ENCODE results near the gene TECPR2. TPM values are rescaled to one million over a fixed set of nuclear protein-coding genes. Genes with fewer than 3 reads are reported as not detected.

The TECPR2 gene
- total and polyA plus RNA-seq, 2 of the 13 experiments (the other 11 are each of a cell fraction or from before 2014, with no cell fraction given) = 3.5 to 5.7 TPM

DNA sequence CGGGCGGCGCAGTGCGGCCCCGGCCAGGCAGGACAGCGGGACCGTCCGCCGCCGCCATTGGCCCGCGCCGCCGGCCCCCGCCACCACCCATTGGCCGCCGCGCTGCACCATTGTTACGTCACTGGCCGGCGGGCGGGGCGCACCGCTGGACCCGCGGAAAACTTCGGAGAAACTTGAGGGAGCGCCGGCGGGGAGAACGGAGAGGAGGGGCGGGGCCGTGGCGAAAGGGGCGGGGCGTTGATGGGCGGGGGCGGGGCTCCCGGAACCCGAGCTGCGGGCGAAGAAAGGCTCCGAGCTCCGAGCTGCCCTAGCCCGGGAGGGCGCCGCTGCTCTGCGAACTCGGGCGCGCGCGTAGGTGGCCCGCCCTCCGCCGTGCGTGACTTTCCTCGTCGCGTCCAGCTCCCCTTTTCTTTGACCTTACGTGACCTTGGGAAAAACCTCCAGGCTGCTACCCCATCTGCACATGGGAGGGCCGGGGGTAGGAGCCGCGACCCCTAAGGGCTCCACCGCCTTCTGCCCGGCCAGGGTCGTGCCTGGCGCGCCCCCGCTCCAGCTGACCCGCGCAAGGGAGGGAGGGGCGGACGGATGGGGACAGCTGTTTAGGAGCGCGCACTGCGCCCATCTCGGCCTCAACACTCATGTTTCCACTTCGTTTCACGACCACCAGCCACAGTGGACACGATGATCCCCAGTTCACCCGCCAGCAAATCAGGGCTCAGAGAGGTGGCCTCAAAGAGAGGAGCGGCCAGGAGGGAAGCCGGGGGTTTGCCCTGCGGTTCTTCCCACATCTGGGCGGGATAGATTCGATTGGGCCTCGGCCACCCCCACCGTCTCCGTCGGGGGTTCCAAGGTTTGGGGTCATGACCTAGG lies 147.2 kb downstream of the TECPR2 start, which contains the start of gene ANKRD9 (continued):
- TF ChIP-seq, protein P1, sequence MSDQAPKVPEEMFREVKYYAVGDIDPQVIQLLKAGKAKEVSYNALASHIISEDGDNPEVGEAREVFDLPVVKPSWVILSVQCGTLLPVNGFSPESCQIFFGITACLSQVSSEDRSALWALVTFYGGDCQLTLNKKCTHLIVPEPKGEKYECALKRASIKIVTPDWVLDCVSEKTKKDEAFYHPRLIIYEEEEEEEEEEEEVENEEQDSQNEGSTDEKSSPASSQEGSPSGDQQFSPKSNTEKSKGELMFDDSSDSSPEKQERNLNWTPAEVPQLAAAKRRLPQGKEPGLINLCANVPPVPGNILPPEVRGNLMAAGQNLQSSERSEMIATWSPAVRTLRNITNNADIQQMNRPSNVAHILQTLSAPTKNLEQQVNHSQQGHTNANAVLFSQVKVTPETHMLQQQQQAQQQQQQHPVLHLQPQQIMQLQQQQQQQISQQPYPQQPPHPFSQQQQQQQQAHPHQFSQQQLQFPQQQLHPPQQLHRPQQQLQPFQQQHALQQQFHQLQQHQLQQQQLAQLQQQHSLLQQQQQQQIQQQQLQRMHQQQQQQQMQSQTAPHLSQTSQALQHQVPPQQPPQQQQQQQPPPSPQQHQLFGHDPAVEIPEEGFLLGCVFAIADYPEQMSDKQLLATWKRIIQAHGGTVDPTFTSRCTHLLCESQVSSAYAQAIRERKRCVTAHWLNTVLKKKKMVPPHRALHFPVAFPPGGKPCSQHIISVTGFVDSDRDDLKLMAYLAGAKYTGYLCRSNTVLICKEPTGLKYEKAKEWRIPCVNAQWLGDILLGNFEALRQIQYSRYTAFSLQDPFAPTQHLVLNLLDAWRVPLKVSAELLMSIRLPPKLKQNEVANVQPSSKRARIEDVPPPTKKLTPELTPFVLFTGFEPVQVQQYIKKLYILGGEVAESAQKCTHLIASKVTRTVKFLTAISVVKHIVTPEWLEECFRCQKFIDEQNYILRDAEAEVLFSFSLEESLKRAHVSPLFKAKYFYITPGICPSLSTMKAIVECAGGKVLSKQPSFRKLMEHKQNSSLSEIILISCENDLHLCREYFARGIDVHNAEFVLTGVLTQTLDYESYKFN (CRISPR knock-in tag; conservative IDR thresholded peaks at IDR 0.05) = no peak; the same call in 1 of the 2 replicates
- TF ChIP-seq, protein P2, sequence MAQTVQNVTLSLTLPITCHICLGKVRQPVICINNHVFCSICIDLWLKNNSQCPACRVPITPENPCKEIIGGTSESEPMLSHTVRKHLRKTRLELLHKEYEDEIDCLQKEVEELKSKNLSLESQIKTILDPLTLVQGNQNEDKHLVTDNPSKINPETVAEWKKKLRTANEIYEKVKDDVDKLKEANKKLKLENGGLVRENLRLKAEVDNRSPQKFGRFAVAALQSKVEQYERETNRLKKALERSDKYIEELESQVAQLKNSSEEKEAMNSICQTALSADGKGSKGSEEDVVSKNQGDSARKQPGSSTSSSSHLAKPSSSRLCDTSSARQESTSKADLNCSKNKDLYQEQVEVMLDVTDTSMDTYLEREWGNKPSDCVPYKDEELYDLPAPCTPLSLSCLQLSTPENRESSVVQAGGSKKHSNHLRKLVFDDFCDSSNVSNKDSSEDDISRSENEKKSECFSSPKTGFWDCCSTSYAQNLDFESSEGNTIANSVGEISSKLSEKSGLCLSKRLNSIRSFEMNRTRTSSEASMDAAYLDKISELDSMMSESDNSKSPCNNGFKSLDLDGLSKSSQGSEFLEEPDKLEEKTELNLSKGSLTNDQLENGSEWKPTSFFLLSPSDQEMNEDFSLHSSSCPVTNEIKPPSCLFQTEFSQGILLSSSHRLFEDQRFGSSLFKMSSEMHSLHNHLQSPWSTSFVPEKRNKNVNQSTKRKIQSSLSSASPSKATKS (CRISPR knock-in tag; IDR thresholded peaks at IDR 0.05) = no peak
- TF ChIP-seq, protein P3, sequence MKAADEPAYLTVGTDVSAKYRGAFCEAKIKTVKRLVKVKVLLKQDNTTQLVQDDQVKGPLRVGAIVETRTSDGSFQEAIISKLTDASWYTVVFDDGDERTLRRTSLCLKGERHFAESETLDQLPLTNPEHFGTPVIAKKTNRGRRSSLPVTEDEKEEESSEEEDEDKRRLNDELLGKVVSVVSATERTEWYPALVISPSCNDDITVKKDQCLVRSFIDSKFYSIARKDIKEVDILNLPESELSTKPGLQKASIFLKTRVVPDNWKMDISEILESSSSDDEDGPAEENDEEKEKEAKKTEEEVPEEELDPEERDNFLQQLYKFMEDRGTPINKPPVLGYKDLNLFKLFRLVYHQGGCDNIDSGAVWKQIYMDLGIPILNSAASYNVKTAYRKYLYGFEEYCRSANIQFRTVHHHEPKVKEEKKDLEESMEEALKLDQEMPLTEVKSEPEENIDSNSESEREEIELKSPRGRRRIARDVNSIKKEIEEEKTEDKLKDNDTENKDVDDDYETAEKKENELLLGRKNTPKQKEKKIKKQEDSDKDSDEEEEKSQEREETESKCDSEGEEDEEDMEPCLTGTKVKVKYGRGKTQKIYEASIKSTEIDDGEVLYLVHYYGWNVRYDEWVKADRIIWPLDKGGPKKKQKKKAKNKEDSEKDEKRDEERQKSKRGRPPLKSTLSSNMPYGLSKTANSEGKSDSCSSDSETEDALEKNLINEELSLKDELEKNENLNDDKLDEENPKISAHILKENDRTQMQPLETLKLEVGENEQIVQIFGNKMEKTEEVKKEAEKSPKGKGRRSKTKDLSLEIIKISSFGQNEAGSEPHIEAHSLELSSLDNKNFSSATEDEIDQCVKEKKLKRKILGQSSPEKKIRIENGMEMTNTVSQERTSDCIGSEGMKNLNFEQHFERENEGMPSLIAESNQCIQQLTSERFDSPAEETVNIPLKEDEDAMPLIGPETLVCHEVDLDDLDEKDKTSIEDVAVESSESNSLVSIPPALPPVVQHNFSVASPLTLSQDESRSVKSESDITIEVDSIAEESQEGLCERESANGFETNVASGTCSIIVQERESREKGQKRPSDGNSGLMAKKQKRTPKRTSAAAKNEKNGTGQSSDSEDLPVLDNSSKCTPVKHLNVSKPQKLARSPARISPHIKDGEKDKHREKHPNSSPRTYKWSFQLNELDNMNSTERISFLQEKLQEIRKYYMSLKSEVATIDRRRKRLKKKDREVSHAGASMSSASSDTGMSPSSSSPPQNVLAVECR (CRISPR knock-in tag; IDR thresholded peaks at IDR 0.05; ENCODE audit: borderline replicate concordance) = peak; percentile 69; the same call in 1 of the 2 replicates
- TF ChIP-seq ZNF652 (CRISPR knock-in tag; IDR thresholded peaks at IDR 0.05; ENCODE audit: borderline replicate concordance, low read depth) (no peak), NR2F6 (IDR thresholded peaks at IDR 0.05) (peak; percentile 42; the same call in 1 of the 2 replicates), NR2F6 (CRISPR knock-in tag; IDR thresholded peaks at IDR 0.05) (peak; percentile 48; the same call in 1 of the 2 replicates), TOE1 (CRISPR knock-in tag; IDR thresholded peaks at IDR 0.05) (no peak), ZNF12 (CRISPR knock-in tag; IDR thresholded peaks at IDR 0.05) (no peak), ZNF337 (CRISPR knock-in tag; IDR thresholded peaks at IDR 0.05; ENCODE audit: borderline replicate concordance, low read depth) (no peak), KAT7 (CRISPR knock-in tag; IDR thresholded peaks at IDR 0.05; ENCODE audit: borderline replicate concordance) (peak; percentile 30; the same call in 1 of the 2 replicates), FOSL2 (CRISPR knock-in tag; IDR thresholded peaks at IDR 0.05) (0 out of 2 replicates have a peak, but pooled peaks have one; percentile 1), ZNF607 (CRISPR knock-in tag; IDR thresholded peaks at IDR 0.05; ENCODE audit: borderline replicate concordance) (no peak)
- TF ChIP-seq, protein P4, sequence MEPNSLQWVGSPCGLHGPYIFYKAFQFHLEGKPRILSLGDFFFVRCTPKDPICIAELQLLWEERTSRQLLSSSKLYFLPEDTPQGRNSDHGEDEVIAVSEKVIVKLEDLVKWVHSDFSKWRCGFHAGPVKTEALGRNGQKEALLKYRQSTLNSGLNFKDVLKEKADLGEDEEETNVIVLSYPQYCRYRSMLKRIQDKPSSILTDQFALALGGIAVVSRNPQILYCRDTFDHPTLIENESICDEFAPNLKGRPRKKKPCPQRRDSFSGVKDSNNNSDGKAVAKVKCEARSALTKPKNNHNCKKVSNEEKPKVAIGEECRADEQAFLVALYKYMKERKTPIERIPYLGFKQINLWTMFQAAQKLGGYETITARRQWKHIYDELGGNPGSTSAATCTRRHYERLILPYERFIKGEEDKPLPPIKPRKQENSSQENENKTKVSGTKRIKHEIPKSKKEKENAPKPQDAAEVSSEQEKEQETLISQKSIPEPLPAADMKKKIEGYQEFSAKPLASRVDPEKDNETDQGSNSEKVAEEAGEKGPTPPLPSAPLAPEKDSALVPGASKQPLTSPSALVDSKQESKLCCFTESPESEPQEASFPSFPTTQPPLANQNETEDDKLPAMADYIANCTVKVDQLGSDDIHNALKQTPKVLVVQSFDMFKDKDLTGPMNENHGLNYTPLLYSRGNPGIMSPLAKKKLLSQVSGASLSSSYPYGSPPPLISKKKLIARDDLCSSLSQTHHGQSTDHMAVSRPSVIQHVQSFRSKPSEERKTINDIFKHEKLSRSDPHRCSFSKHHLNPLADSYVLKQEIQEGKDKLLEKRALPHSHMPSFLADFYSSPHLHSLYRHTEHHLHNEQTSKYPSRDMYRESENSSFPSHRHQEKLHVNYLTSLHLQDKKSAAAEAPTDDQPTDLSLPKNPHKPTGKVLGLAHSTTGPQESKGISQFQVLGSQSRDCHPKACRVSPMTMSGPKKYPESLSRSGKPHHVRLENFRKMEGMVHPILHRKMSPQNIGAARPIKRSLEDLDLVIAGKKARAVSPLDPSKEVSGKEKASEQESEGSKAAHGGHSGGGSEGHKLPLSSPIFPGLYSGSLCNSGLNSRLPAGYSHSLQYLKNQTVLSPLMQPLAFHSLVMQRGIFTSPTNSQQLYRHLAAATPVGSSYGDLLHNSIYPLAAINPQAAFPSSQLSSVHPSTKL (CRISPR knock-in tag; IDR thresholded peaks at IDR 0.05) = no peak
- TF ChIP-seq, protein P5, sequence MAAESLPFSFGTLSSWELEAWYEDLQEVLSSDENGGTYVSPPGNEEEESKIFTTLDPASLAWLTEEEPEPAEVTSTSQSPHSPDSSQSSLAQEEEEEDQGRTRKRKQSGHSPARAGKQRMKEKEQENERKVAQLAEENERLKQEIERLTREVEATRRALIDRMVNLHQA (CRISPR knock-in tag; IDR thresholded peaks at IDR 0.05) = no peak
